HCT116 (cell line): ENCODE results near the gene DGKG. TPM values are rescaled to one million over a fixed set of nuclear protein-coding genes. Genes with fewer than 3 reads are reported as not detected.

Experiments used
- ATAC-seq: fragments of 200-7000 bp; cut with Tn5 transposase; 2 replicates; pipeline ENCODE4 v1.9.1; 2020; ENCODE audit warnings: mild to moderate bottlenecking, moderate library complexity
- BruUV-seq: library from RNA; stranded (reverse); fragments of 400-500 nt; replicated peaks from 2 replicates; lab custom pipeline; 2021; lab: Mats Ljungman, UMichigan
- CTCF ChIA-PET: fragments of 300-600 bp; sonication (Branson Sonifier 250); formaldehyde crosslinking; loops from one replicate; lab custom pipeline; 2021; ENCODE audit warnings: antibody characterized with exemption; lab: Charles Lee
- POLR2A ChIA-PET: fragments of 300-600, 350-600 bp; sonication (Branson Sonifier 250); formaldehyde crosslinking; loops from one replicate; lab custom pipeline; 2021; ENCODE audit warnings: antibody characterized with exemption; lab: Charles Lee
- RAD21 ChIA-PET, 2 experiments: fragments of 300-600 bp; sonication (Branson Sonifier 250); formaldehyde crosslinking; loops; one replicate each; lab custom pipeline; 2023; ENCODE audit warnings: low total read pairs in 2 of 2; ENCODE audit not compliant: uncharacterized antibody in 2 of 2, unreplicated experiment in 2 of 2, low non-redundant PET in 1 of 2; lab: Charles Lee
- DNase-seq: peaks from one replicate; pipeline ENCODE4 v3.0.0-alpha.2; 2010; ENCODE audit warnings: low read depth, low spot score
- H2AFZ ChIP-seq: fragments of 200-600 bp; shearing (Covaris generic), sonication (generic); 2 replicates; pipeline ENCODE4 v1.6.1; 2017; ENCODE audit warnings: low read depth, mixed run types, mixed read lengths, antibody characterized with exemption, low read length; ENCODE audit not compliant: poor library complexity, severe bottlenecking
- H3K27ac ChIP-seq: 2 replicates; pipeline ENCODE4 v1.5.1; 2012; ENCODE audit warnings: low read depth, low read length
- H3K27me3 ChIP-seq: fragments of 200-600 bp; sonication (generic); 2 replicates; pipeline ENCODE4 v1.6.1; 2016; ENCODE audit warnings: mixed run types, low read length, mixed read lengths; ENCODE audit not compliant: insufficient read depth
- H3K36me3 ChIP-seq, 2 experiments: fragments of 200-500 bp in 1 of 2; fragments of 200-600 bp in 1 of 2; sonication (Bioruptor generic) in 1 of 2; sonication (generic) in 1 of 2; 2 replicates each; pipeline versions ENCODE4 v1.5.1 to v1.6.1; 2014 to 2016; ENCODE audit warnings: low read length in 2 of 2, inconsistent platforms in 1 of 2, mixed read lengths in 1 of 2, mixed run types in 1 of 2; ENCODE audit not compliant: insufficient read depth in 2 of 2, control insufficient read depth in 1 of 2
- H3K4me1 ChIP-seq, 2 experiments: fragments of 200-600 bp in 1 of 2; sonication (generic) in 1 of 2; 2 replicates each; pipeline versions ENCODE4 v1.5.1 to v1.6.1; 2012 to 2017; ENCODE audit warnings: low read length in 2 of 2, inconsistent platforms in 1 of 2, mild to moderate bottlenecking in 1 of 2, mixed read lengths in 1 of 2, mixed run types in 1 of 2, moderate library complexity in 1 of 2; ENCODE audit not compliant: insufficient read depth in 2 of 2, control insufficient read depth in 1 of 2
- H3K4me2 ChIP-seq: fragments of 200-600 bp; sonication (generic); 2 replicates; pipeline ENCODE4 v1.6.1; 2017; ENCODE audit warnings: mixed run types, low read length, mixed read lengths
- H3K4me3 ChIP-seq, 2 experiments: fragments of 200-600 bp in 1 of 2; sonication (generic) in 1 of 2; replicated peaks in 1 of 2; 2 replicates each; pipeline ENCODE4 v1.5.1; 2011 to 2016; ENCODE audit warnings: low read length in 2 of 2, control low read depth in 1 of 2, low read depth in 1 of 2, mild to moderate bottlenecking in 1 of 2, mixed read lengths in 1 of 2, mixed run types in 1 of 2
- H3K79me2 ChIP-seq: fragments of 200-600 bp; sonication (generic); 2 replicates; pipeline ENCODE4 v1.6.1; 2017; ENCODE audit warnings: mild to moderate bottlenecking, mixed run types, low read length, moderate library complexity, mixed read lengths; ENCODE audit not compliant: insufficient read depth
- H3K9ac ChIP-seq: fragments of 200-600 bp; sonication (generic); 2 replicates; pipeline ENCODE4 v1.6.1; 2016; ENCODE audit warnings: low read length, mixed read lengths
- H3K9me2 ChIP-seq: fragments of 200-600 bp; sonication (generic), shearing (Covaris generic); 2 replicates; pipeline ENCODE4 v1.6.1; 2017; ENCODE audit warnings: mixed run types, mild to moderate bottlenecking, moderate library complexity; ENCODE audit not compliant: insufficient read depth
- H3K9me3 ChIP-seq, 2 experiments: fragments of 200-500 bp in 1 of 2; fragments of 200-600 bp in 1 of 2; sonication (Bioruptor generic) in 1 of 2; sonication (generic) in 1 of 2; 2 replicates each; pipeline ENCODE4 v1.6.1; 2014 to 2017; ENCODE audit warnings: low read length in 2 of 2, mixed read lengths in 2 of 2, inconsistent platforms in 1 of 2, low read depth in 1 of 2, mild to moderate bottlenecking in 1 of 2, mixed run types in 1 of 2, moderate library complexity in 1 of 2; ENCODE audit not compliant: control insufficient read depth in 1 of 2, insufficient read depth in 1 of 2
- H4K20me1 ChIP-seq: fragments of 200-600 bp; sonication (generic), shearing (Covaris generic); 2 replicates; pipeline ENCODE4 v1.6.1; 2017; ENCODE audit warnings: mixed run types, mild to moderate bottlenecking, moderate library complexity; ENCODE audit not compliant: insufficient read depth
- CTCF ChIP-seq, 3 experiments: fragments of 200-600 bp in 1 of 3; sonication (generic) in 1 of 3; IDR thresholded peaks in 2 of 3; conservative IDR thresholded peaks in 1 of 3; 2 replicates each; pipeline ENCODE4 v1.5.1; 2012 to 2017; ENCODE audit warnings: low read depth in 2 of 3, low read length in 2 of 3, antibody characterized with exemption in 1 of 3, borderline replicate concordance in 1 of 3, control low read depth in 1 of 3, mild to moderate bottlenecking in 1 of 3, mixed read lengths in 1 of 3, mixed run types in 1 of 3, moderate library complexity in 1 of 3; ENCODE audit not compliant: insufficient read depth in 1 of 3
- EGR1 ChIP-seq: IDR thresholded peaks from 2 replicates; pipeline ENCODE4 v1.6.1; 2012; ENCODE audit warnings: low read depth
- ELF1 ChIP-seq: IDR thresholded peaks from 2 replicates; pipeline ENCODE4 v1.6.1; 2012; ENCODE audit warnings: low read depth, borderline replicate concordance
- EZH2 ChIP-seq: fragments of 200-600 bp; sonication (generic); IDR thresholded peaks from 2 replicates; pipeline ENCODE4 v1.6.1; 2017; ENCODE audit warnings: antibody characterized with exemption, mixed run types
- EZH2phosphoT487 ChIP-seq: fragments of 200-600 bp; IDR thresholded peaks from 2 replicates; pipeline ENCODE4 v1.6.1; 2018; ENCODE audit warnings: antibody characterized with exemption, borderline replicate concordance
- POLR2AphosphoS5 ChIP-seq: IDR thresholded peaks from 2 replicates; pipeline ENCODE4 v1.6.1; 2011; ENCODE audit warnings: mild to moderate bottlenecking, low read depth, low read length, moderate library complexity
- RAD21 ChIP-seq: IDR thresholded peaks from 2 replicates; pipeline ENCODE4 v1.6.1; 2012; ENCODE audit warnings: low read depth, mild to moderate bottlenecking
- SRF ChIP-seq: IDR thresholded peaks from 2 replicates; pipeline ENCODE4 v1.6.1; 2012; ENCODE audit warnings: low read depth
- YY1 ChIP-seq: IDR thresholded peaks from 2 replicates; pipeline ENCODE4 v1.6.1; 2011; ENCODE audit warnings: low read length, low read depth, moderate library complexity, mild to moderate bottlenecking; ENCODE audit not compliant: insufficient replicate concordance; ENCODE audit errors: extremely low read depth
- ZFX ChIP-seq: fragments of 450-650 bp; IDR thresholded peaks from 2 replicates; pipeline ENCODE4 v1.6.1; 2017
- intact Hi-C: fragments of 100-400 bp; cut with micrococcal nuclease; formaldehyde crosslinking; loops from 2 replicates; pipeline ENCODE4 v1.10.0; 2022
- total RNA-seq: library from RNA; stranded (reverse); gene quantifications from one replicate; pipeline ENCODE4 v1.2.1, GENCODE V29; 2021; ENCODE audit not compliant: unreplicated experiment
- TF ChIP-seq, protein P1 (sequence below): IDR thresholded peaks from 2 replicates; pipeline ENCODE4 v1.6.1; 2011; ENCODE audit warnings: mild to moderate bottlenecking, low read length, moderate library complexity; ENCODE audit not compliant: insufficient replicate concordance; ENCODE audit errors: extremely low read depth

The DGKG gene
- total RNA-seq, 1 experiment from 2014 or later, result 4.8 TPM

GRCh38 chr3:186380622-186381380 lies 18.8 kb upstream of the DGKG start:
- intact Hi-C loops, result no loop called here
- Histone ChIP-seq H3K27me3 (peaks cover 22% of the 10 kb centered on the region), H3K36me3 (no peaks in the 10 kb centered on the region), H3K4me3 (no peak overlapping the region), H3K4me2 (no peak overlapping the region), H4K20me1 (no peaks in the 10 kb centered on the region), H3K9me3 (no peaks in the 10 kb centered on the region), H3K27ac (no peak overlapping the region), H3K79me2 (no peaks in the 10 kb centered on the region), H3K9ac (no peak overlapping the region), H2AFZ (no peak overlapping the region), H3K4me1 (no peaks in the 10 kb centered on the region), H3K9me2 (no peaks in the 10 kb centered on the region; the same call in 1 of the 2 replicates)
- ChIA-PET RAD21 (no interaction called here), CTCF (no interaction called here), POLR2A (no interaction called here)
- ATAC-seq, result no peak
- DNase-seq, result no peak
- BruUV-seq, result no TSS peak
- TF ChIP-seq EGR1 (no peak), YY1 (no peak), CTCF (IDR thresholded peaks at IDR 0.05 in 2 of 3, conservative IDR thresholded peaks at IDR 0.05 in 1 of 3; ENCODE audit: borderline replicate concordance in 1 of 3, insufficient read depth in 1 of 3, low read depth in 2 of 3, low read length in 2 of 3) (no peak)

- ATAC-seq (no peak), DNase-seq (no peak)
- H4K20me1 ChIP-seq, result no peaks in the 10 kb centered on the region
- intact Hi-C loops, result no loop called here
- H3K9ac ChIP-seq, result no peak overlapping the region
- BruUV-seq, result no TSS peak
- no peaks in the 10 kb centered on the region; the same call in 1 of the 2 replicates for H3K9me2 ChIP-seq
- ChIA-PET POLR2A (no interaction called here), RAD21 (no interaction called here), CTCF (no interaction called here)
- no peak overlapping the region for H3K4me3 ChIP-seq
- no peaks in the 10 kb centered on the region for H3K9me3 ChIP-seq
- no peak overlapping the region for H2AFZ ChIP-seq
- no peaks in the 10 kb centered on the region for H3K4me1 ChIP-seq
- TF ChIP-seq EZH2 (no peak; the same call in 1 of the 2 replicates), ZFX (no peak), RAD21 (no peak), EZH2phosphoT487 (no peak), SRF (no peak), CTCF (IDR thresholded peaks at IDR 0.05 in 2 of 3, conservative IDR thresholded peaks at IDR 0.05 in 1 of 3; ENCODE audit: borderline replicate concordance in 1 of 3, insufficient read depth in 1 of 3, low read depth in 2 of 3, low read length in 2 of 3) (no peak), POLR2AphosphoS5 (no peak), ELF1 (no peak)
- TF ChIP-seq, protein P1, sequence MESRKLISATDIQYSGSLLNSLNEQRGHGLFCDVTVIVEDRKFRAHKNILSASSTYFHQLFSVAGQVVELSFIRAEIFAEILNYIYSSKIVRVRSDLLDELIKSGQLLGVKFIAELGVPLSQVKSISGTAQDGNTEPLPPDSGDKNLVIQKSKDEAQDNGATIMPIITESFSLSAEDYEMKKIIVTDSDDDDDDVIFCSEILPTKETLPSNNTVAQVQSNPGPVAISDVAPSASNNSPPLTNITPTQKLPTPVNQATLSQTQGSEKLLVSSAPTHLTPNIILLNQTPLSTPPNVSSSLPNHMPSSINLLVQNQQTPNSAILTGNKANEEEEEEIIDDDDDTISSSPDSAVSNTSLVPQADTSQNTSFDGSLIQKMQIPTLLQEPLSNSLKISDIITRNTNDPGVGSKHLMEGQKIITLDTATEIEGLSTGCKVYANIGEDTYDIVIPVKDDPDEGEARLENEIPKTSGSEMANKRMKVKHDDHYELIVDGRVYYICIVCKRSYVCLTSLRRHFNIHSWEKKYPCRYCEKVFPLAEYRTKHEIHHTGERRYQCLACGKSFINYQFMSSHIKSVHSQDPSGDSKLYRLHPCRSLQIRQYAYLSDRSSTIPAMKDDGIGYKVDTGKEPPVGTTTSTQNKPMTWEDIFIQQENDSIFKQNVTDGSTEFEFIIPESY, result no peak
- no peak overlapping the region for H3K4me2 ChIP-seq
- no peaks in the 10 kb centered on the region for H3K79me2 ChIP-seq
- H3K36me3 ChIP-seq, result no peaks in the 10 kb centered on the region
- H3K27me3 ChIP-seq, result peaks cover 53% of the 10 kb centered on the region
- no peak overlapping the region for H3K27ac ChIP-seq
Observed at GRCh38 chr3:186375443-186375842, 13.4 kb upstream of the DGKG start.
